Neuronal stem cell (in vitro differentiated cells): Measurements from ENCODE around the gene HSD17B7.

ENCODE experiments used
- DNase-seq: peaks from one replicate; pipeline ENCODE4 v3.0.0-alpha.2; 2013; ENCODE audit warnings: low spot score
- H2AFZ ChIP-seq: one replicate; pipeline ENCODE4 v1.6.1; 2013; ENCODE audit warnings: mild to moderate bottlenecking, low read length, inconsistent platforms
- H2AK5ac ChIP-seq: 2 replicates; pipeline ENCODE4 v1.6.1; 2013; ENCODE audit warnings: low read depth, mild to moderate bottlenecking, inconsistent platforms, low read length, moderate library complexity, mixed read lengths
- H2BK120ac ChIP-seq: 2 replicates; pipeline ENCODE4 v1.6.1; 2013; ENCODE audit warnings: low read depth, mild to moderate bottlenecking, inconsistent platforms, low read length, moderate library complexity, mixed read lengths
- H2BK12ac ChIP-seq: one replicate; pipeline ENCODE4 v1.6.1; 2013; ENCODE audit warnings: low read length, inconsistent platforms
- H2BK15ac ChIP-seq: 2 replicates; pipeline ENCODE4 v1.6.1; 2013; ENCODE audit warnings: mild to moderate bottlenecking, low read length, inconsistent platforms, mixed read lengths
- H2BK5ac ChIP-seq: one replicate; pipeline ENCODE4 v1.6.1; 2013; ENCODE audit warnings: inconsistent platforms, mild to moderate bottlenecking, low read length, moderate library complexity
- H3K14ac ChIP-seq: one replicate; pipeline ENCODE4 v1.6.1; 2013; ENCODE audit warnings: low read length, inconsistent platforms
- H3K18ac ChIP-seq: 2 replicates; pipeline ENCODE4 v1.6.1; 2013; ENCODE audit warnings: low read length, inconsistent platforms
- H3K23ac ChIP-seq: 2 replicates; pipeline ENCODE4 v1.6.1; 2013; ENCODE audit warnings: low read depth, mild to moderate bottlenecking, mixed read lengths, low read length, inconsistent platforms; ENCODE audit not compliant: poor library complexity
- H3K27ac ChIP-seq: replicated peaks from 3 replicates; pipeline ENCODE4 v1.5.1; 2013; ENCODE audit warnings: low read length, inconsistent platforms
- H3K27me3 ChIP-seq, 3 experiments: 2 replicates each; pipeline ENCODE4 v1.6.1; 2013; ENCODE audit warnings: low read length in 3 of 3, mild to moderate bottlenecking in 2 of 3, inconsistent platforms in 1 of 3, low read depth in 1 of 3, mixed read lengths in 1 of 3, moderate library complexity in 1 of 3; ENCODE audit not compliant: control insufficient read depth in 3 of 3, insufficient read depth in 3 of 3
- H3K36me3 ChIP-seq, 2 donors: replicated peaks in 1 of 2; 2 replicates each; pipeline ENCODE4 v1.6.1; 2013; ENCODE audit warnings: low read length in 2 of 2; ENCODE audit not compliant: control insufficient read depth in 2 of 2, insufficient read depth in 2 of 2
- H3K4ac ChIP-seq: 2 replicates; pipeline ENCODE4 v1.6.1; 2013; ENCODE audit warnings: inconsistent platforms, mild to moderate bottlenecking, low read length, moderate library complexity
- H3K4me1 ChIP-seq, 2 donors: 1 replicate in 1 of 2; 2 replicates in 1 of 2; pipeline ENCODE4 v1.6.1; 2013; ENCODE audit warnings: low read length in 2 of 2, low read depth in 1 of 2; ENCODE audit not compliant: control insufficient read depth in 2 of 2, insufficient read depth in 1 of 2
- H3K4me2 ChIP-seq: one replicate; pipeline ENCODE4 v1.6.1; 2013; ENCODE audit warnings: mild to moderate bottlenecking, low read length, inconsistent platforms; ENCODE audit not compliant: insufficient read depth, poor library complexity, severe bottlenecking
- H3K4me3 ChIP-seq, 2 donors: 2 replicates each; pipeline ENCODE4 v1.5.1; 2013; ENCODE audit warnings: low read length in 2 of 2, mild to moderate bottlenecking in 2 of 2, inconsistent platforms in 1 of 2, moderate library complexity in 1 of 2
- H3K79me1 ChIP-seq: one replicate; pipeline ENCODE4 v1.6.1; 2013; ENCODE audit warnings: low read depth, mild to moderate bottlenecking, inconsistent platforms, low read length, moderate library complexity
- H3K9ac ChIP-seq: one replicate; pipeline ENCODE4 v1.6.1; 2013; ENCODE audit warnings: mild to moderate bottlenecking, low read depth, low read length, inconsistent platforms; ENCODE audit not compliant: poor library complexity
- H3K9me3 ChIP-seq, 2 donors: replicated peaks in 1 of 2; 2 replicates each; pipeline versions ENCODE3 to v1.6.1; 2013; ENCODE audit warnings: low read length in 2 of 2, mild to moderate bottlenecking in 2 of 2, inconsistent platforms in 1 of 2, low read depth in 1 of 2, mixed read lengths in 1 of 2, moderate library complexity in 1 of 2; ENCODE audit not compliant: control insufficient read depth in 2 of 2, insufficient read depth in 1 of 2
- H4K8ac ChIP-seq: one replicate; pipeline ENCODE4 v1.6.1; 2013; ENCODE audit warnings: low read depth, mild to moderate bottlenecking, inconsistent platforms, low read length, moderate library complexity
- H4K91ac ChIP-seq: one replicate; pipeline ENCODE4 v1.6.1; 2013; ENCODE audit warnings: low read length, low read depth, mild to moderate bottlenecking, inconsistent platforms; ENCODE audit not compliant: poor library complexity
- WGBS, 2 donors: extraction: QIAGEN DNeasy Blood & Tissue Kit; methylation state at CpG; one replicate each; pipeline ENCODE4 v1.1.7; 2013; ENCODE audit warnings: missing lambda C conversion rate in 2 of 2, mixed read lengths in 1 of 2; ENCODE audit not compliant: insufficient read length in 2 of 2, insufficient replicate concordance in 1 of 2; ENCODE audit errors: extremely low coverage in 2 of 2; 5-methylcytosine and 5-hydroxymethylcytosine counted together

Gene HSD17B7

GRCh38 chr1:162832470-162832869 lies 42.0 kb downstream of the HSD17B7 start:
- Histone ChIP-seq H3K36me3 (no peaks in the 10 kb centered on the region), H3K23ac (no peak overlapping the region), H3K9ac (no peak overlapping the region), H3K4me1 (peaks cover 0 to 1% of the 10 kb centered on the region in 2 donors), H3K14ac (no peak overlapping the region), H3K79me1 (no peaks in the 10 kb centered on the region), H3K4ac (no peak overlapping the region), H4K91ac (no peak overlapping the region), H3K4me2 (no peak overlapping the region), H2BK5ac (no peak overlapping the region), H2AFZ (no peak overlapping the region), H3K9me3 (no peaks in the 10 kb centered on the region), H3K27ac (no peak overlapping the region), H3K18ac (no peak overlapping the region), H2BK12ac (no peak overlapping the region), H2AK5ac (no peak overlapping the region), H4K8ac (no peak overlapping the region), H3K27me3 (no peaks in the 10 kb centered on the region), H2BK120ac (no peak overlapping the region), H2BK15ac (no peak overlapping the region), H3K4me3 (no peak overlapping the region)
- WGBS, 2 donors, result no CpG with 5 or more reads among the region's 3 CpGs
- no peak for DNase-seq

GRCh38 chr1:162835157-162835899 lies 44.8 kb downstream of the HSD17B7 start:
- H3K27me3 ChIP-seq, result no peaks in the 10 kb centered on the region
- H3K9me3 ChIP-seq, result peaks cover 3 to 5% of the 10 kb centered on the region in 2 donors
- no peaks in the 10 kb centered on the region for H3K36me3 ChIP-seq
- no peak for DNase-seq
- no peak overlapping the region for H3K4me3 ChIP-seq
- no peak overlapping the region for H4K91ac ChIP-seq
- no peak overlapping the region for H2AFZ ChIP-seq
- no peak overlapping the region for H3K14ac ChIP-seq
- no peak overlapping the region for H3K18ac ChIP-seq
- H3K9ac ChIP-seq, result no peak overlapping the region
- no CpG with 5 or more reads among the region's 3 CpGs for WGBS, 2 donors
- H3K4me1 ChIP-seq, result no peaks in the 10 kb centered on the region
- H2BK120ac ChIP-seq, result no peak overlapping the region
- H3K4me2 ChIP-seq, result no peak overlapping the region
- H3K23ac ChIP-seq, result no peak overlapping the region
- no peak overlapping the region for H2BK15ac ChIP-seq
- no peak overlapping the region for H2BK12ac ChIP-seq
- H4K8ac ChIP-seq, result no peak overlapping the region
- no peak overlapping the region for H3K27ac ChIP-seq
- no peak overlapping the region for H3K4ac ChIP-seq
- no peaks in the 10 kb centered on the region for H3K79me1 ChIP-seq
- no peak overlapping the region for H2AK5ac ChIP-seq
- H2BK5ac ChIP-seq, result no peak overlapping the region

GRCh38 chr1:162838863-162839262 lies 48.4 kb downstream of the HSD17B7 start:
- no peak overlapping the region for H2AFZ ChIP-seq

GRCh38 chr1:162840250-162840839 lies 49.8 kb downstream of the HSD17B7 start:
- H3K4ac ChIP-seq, result no peak overlapping the region
- H2BK5ac ChIP-seq, result no peak overlapping the region
- no peak overlapping the region for H4K91ac ChIP-seq
- H3K18ac ChIP-seq, result no peak overlapping the region
- H3K4me2 ChIP-seq, result no peak overlapping the region
- no peak overlapping the region for H3K23ac ChIP-seq
- H3K4me1 ChIP-seq, result no peaks in the 10 kb centered on the region
- H2BK120ac ChIP-seq, result no peak overlapping the region
- peaks cover 3 to 5% of the 10 kb centered on the region in 2 donors for H3K9me3 ChIP-seq
- H2BK12ac ChIP-seq, result no peak overlapping the region
- no peak overlapping the region for H2AFZ ChIP-seq
- H3K14ac ChIP-seq, result no peak overlapping the region
- no peak for DNase-seq
- H4K8ac ChIP-seq, result no peak overlapping the region
- H3K4me3 ChIP-seq, result no peak overlapping the region
- no peak overlapping the region for H3K9ac ChIP-seq
- no peak overlapping the region for H2AK5ac ChIP-seq
- no peak overlapping the region for H2BK15ac ChIP-seq
- peaks cover 0 to 1% (median 0%) of the 10 kb centered on the region in 3 experiments for H3K27me3 ChIP-seq
- no peaks in the 10 kb centered on the region for H3K36me3 ChIP-seq
- H3K79me1 ChIP-seq, result no peaks in the 10 kb centered on the region
- no peak overlapping the region for H3K27ac ChIP-seq

More at GRCh38 chr1:162838863-162839262, 48.4 kb downstream of the HSD17B7 start:
- no peak overlapping the region for H3K18ac ChIP-seq
- no peaks in the 10 kb centered on the region for H3K79me1 ChIP-seq
- H2BK5ac ChIP-seq, result no peak overlapping the region
- H3K27ac ChIP-seq, result no peak overlapping the region
- no peak for DNase-seq
- H3K4me3 ChIP-seq, result no peak overlapping the region
- no peaks in the 10 kb centered on the region for H3K36me3 ChIP-seq
- no peak overlapping the region for H3K23ac ChIP-seq
- no peaks in the 10 kb centered on the region for H3K27me3 ChIP-seq
- H4K91ac ChIP-seq, result no peak overlapping the region
- no CpG with 5 or more reads among the region's 4 CpGs for WGBS, 2 donors
- no peak overlapping the region for H2AK5ac ChIP-seq
- H3K4me2 ChIP-seq, result no peak overlapping the region
- no peak overlapping the region for H4K8ac ChIP-seq
- H2BK120ac ChIP-seq, result no peak overlapping the region
- peaks cover 3 to 5% of the 10 kb centered on the region in 2 donors for H3K9me3 ChIP-seq
- no peak overlapping the region for H3K4ac ChIP-seq
- no peak overlapping the region for H2BK15ac ChIP-seq
- no peak overlapping the region for H2BK12ac ChIP-seq
- H3K4me1 ChIP-seq, result no peaks in the 10 kb centered on the region
- no peak overlapping the region for H3K9ac ChIP-seq
- H3K14ac ChIP-seq, result no peak overlapping the region
